NCI-H69 (cell line): Measurements from ENCODE around the gene ZBTB37.
"Not testable (repeated sequence)": the region's sequence is repeated elsewhere in the genome, so short reads cannot be mapped to it uniquely, and the experiment has no call there.

ENCODE experiments used
- DNase-seq: peaks from one replicate; lab custom pipeline; 2025; lab: John Stamatoyannopoulos, UW

The ZBTB37 gene, protein sequence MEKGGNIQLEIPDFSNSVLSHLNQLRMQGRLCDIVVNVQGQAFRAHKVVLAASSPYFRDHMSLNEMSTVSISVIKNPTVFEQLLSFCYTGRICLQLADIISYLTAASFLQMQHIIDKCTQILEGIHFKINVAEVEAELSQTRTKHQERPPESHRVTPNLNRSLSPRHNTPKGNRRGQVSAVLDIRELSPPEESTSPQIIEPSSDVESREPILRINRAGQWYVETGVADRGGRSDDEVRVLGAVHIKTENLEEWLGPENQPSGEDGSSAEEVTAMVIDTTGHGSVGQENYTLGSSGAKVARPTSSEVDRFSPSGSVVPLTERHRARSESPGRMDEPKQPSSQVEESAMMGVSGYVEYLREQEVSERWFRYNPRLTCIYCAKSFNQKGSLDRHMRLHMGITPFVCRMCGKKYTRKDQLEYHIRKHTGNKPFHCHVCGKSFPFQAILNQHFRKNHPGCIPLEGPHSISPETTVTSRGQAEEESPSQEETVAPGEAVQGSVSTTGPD

GRCh38 chr1:173868266-173869020 lies at the start of gene ZBTB37:
Gene ZBTB37, plus strand, starts transcription at chr1:173868380. Its CDS starts 1,846 bp downstream, at chr1:173870226.
- DNase-seq, result peak; percentile 95

- no peak for DNase-seq
Observed at GRCh38 chr1:173818459-173818858, 49.7 kb upstream of the ZBTB37 start.

DNA sequence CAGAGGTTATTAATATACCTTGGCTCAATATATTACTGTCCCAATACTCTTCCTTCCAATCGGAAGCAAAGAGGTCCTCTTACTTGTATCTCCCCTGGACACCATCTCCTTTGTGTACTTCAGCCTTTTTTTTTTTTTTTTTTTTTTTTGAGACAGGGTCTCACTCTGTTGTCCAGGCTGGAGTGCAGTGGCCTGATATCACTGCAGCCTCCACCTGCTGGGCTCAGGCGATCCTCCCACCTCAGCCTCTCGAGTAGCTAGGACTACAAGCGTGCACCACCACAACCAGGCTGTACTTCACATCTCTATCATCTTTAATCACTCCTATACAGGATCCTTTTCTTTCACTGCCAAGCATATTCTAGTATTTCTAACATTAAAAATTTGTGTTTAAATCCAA lies 46.5 kb upstream of the ZBTB37 start:
- DNase-seq, result no peak

GRCh38 chr1:173823781-173824314 lies 44.3 kb upstream of the ZBTB37 start:
- DNase-seq, result no peak

DNA sequence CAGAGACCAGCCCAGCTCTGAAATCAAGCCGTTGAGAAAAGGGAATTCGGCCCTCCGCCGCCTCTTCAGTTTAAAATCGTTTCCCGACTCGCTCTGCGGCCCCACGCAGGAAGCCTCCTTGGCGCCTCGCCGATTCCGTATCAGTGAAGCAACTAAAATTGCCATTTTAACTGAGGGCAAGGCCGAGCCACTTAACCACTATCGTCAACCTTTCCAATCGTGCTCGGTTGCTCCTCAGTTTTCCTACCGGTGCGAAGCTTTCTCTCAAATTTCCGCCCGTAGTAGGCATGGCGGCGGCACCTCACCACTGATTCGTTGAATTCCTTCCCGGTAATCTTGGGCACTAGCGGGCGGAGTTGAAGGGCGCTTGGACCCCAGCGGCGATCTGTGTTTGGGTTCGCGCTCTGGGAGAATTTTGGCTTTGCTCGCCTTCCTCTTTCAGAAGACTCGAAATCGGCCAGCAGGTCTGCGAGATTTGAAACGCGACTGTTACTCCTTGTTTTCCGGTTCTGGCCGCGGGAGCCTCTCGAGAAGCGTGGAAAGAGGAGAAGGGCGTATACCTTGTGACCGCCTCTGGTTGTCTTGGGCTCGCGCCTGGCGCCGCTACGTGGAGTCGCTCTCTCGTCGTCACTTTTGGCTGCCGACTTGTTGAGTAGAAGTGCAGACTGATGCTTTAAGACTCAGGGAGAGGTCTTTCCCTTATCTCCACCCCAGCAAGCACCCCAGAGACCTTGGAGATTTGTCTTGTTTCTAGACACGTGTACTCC lies 43.7 kb upstream of the ZBTB37 start, which contains the start of the genes CENPL and DARS2:
Gene CENPL, minus strand, starts transcription at position 569 of the 767 bp plus-strand sequence. CDS start 13,584 bp downstream, outside the sequence.
Gene DARS2, plus strand, starts transcription at position 359 of the 767 bp plus-strand sequence. CDS start 557 bp downstream, outside the sequence.
- DNase-seq, result peak; percentile 99

GRCh38 chr1:173827611-173828010 lies 40.6 kb upstream of the ZBTB37 start:
- DNase-seq, result no peak

- no peak for DNase-seq
Observed at GRCh38 chr1:173832748-173833147, 35.4 kb upstream of the ZBTB37 start.

GRCh38 chr1:173852105-173852504 lies 16.1 kb upstream of the ZBTB37 start:
- DNase-seq, result no peak

DNA sequence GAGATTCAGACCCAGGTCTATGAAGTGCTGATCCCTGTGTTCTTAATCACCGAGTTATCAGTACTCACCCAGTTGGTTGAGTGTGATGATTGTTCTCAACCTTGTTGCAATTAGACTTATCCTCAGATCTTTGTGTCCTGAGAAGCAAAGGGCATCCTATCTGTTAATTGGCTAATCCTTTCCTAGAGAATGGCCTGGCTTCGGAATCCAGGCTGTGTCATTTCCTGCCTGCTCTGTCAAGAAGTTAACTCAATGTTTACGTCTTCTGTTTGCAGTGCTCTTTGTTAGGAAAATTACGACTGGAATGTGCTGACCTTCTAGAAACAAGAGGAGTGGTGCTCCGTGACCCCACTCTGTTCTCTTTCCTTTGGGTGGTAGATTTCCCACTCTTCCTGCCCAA lies 15.1 kb upstream of the ZBTB37 start:
- DNase-seq, result no peak

GRCh38 chr1:173856014-173856413 lies 12.2 kb upstream of the ZBTB37 start:
- DNase-seq, result no peak

GRCh38 chr1:173856903-173857302 lies 11.3 kb upstream of the ZBTB37 start:
- DNase-seq, result no peak

- no peak for DNase-seq
Observed at GRCh38 chr1:173857363-173857917, 10.7 kb upstream of the ZBTB37 start.

- DNase-seq, result not testable (repeated sequence)
Observed at GRCh38 chr1:173859547-173859946, 8.6 kb upstream of the ZBTB37 start.

- DNase-seq, result no peak
Observed at GRCh38 chr1:173860065-173860464, 8.1 kb upstream of the ZBTB37 start.

GRCh38 chr1:173861731-173862145 lies 6.4 kb upstream of the ZBTB37 start:
- no peak for DNase-seq

DNA sequence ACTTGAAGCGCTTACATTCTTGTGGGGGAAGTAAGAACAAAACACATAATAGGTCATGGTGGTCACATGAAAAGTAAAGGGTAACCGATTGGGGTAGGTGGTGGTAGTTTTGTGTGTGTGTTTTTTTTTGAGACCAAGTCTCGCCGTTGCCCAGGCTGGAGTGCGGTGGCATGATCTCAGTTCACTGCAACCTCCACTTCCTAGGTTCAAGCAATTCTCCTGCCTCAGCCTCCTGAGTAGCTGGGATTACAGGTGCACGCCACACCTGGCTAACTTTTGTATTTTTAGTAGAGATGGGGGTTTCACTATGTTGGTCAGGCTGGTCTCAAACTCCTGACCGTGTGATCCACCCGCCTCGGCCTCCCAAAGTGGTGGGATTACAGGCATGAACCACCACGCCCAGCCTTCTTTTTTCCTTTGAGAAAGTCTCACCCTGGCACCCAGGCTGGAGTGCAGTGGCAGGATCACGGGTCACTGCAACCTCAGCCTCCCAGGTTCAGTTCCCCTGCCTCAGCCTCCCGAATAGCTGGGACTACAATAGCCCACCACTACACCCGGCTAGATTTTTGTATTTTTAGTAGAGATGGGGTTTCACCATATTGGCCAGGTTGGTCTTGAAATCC lies 5.9 kb upstream of the ZBTB37 start:
- DNase-seq, result not testable (repeated sequence)

GRCh38 chr1:173862769-173863223 lies 5.4 kb upstream of the ZBTB37 start:
- DNase-seq, result no peak

DNA sequence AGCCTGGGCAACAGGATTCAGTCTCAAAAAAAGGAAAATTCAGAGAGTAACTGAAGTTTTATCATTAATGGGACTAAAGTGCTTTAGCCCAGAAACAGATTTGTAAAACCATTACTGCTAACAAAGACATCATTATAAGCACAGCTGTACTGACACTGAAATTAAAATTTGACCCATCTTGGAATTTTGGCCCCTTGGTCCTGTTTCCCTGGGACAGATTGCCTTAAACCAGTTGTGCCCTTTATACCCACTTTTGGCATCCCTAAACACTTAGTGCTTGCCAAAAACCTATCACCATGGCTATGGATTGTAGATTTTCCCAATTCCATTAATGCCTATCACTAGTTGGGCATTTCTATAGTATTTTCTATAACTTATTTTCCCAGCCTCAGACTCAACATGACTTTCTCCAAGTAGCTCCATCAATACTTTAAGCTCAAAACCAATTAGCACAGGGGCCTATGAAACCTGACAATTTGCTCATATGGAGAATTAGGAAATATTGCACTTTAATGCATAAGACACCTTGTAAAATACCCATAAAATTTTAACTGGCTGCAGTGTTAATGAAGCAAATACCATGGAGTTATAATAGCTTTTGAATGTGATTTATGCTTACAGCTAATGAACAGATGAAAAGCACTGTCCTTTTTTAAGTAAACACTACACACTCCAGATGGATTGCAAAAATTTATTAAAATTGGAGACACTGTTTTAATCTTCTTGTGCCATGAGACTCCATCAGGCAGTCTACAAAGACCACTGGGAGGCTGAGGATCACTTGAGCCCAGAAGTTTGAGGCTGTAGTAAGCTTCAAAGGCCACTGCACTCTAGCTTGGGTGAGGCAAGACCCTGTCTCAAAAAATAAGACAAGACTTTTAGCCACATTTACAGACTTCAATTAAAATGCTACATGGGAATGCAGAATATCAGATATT lies 4.7 kb upstream of the ZBTB37 start:
- DNase-seq, result no peak

DNA sequence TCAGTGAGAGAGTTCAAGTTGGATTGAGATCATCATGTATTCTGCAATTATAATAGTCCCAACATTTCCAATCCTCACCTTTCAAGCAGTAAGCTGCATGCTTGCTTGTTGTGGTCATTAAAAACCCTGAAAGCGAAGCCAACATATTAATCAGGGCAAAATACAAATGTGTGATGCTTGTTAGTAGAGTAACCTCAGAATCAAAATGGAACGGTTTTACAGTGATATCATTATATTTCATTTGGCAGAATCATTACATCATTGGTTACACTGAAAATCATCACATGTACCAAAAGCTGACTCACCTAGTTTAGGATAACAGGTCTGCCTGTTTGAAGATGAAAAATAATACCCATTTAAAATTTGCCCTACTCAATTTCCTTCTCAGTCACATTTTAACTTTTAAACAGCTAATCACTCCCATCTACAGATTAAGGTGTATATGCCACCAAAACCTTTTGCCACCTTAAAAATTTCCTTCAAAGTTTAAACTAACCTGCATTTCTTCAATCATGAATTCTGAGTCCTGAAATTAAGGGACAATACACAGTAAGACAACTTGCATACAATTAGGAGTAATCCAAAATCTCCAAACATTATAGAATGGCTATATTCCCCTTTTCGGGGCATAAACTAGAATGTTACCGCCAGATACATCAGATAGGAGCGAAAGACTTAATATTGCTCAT lies 3.9 kb upstream of the ZBTB37 start:
- no peak for DNase-seq
